Measurements from ENCODE around the gene AGO1. TPM values are rescaled to one million over a fixed set of nuclear protein-coding genes. Genes with fewer than 3 reads are reported as not detected.

Gene AGO1
- total RNA-seq, 2 experiments from 2014 or later: 15.2 to 16.3 TPM

DNA sequence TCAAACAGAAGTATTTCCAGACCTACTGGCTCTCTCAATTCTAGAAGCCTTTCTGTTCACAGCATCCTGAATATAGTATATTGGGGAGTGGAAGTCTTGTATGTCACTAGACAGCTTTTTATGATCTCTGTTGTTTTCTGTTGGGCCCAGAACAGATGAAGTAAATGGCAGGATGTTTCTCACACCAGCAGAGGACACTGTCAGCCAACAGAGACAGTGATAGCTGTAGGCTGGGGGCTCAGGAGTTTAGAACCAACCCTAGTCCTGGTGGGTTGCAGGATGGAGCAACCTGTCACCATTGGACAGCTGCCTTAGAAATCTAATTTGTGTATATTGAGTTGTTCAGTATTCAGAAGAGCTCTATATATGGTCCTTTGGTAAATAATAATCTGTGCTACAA is 16.9 kb downstream of the AGO1 start:
- no peaks in the 10 kb centered on the region for H3K27me3 Mint-ChIP-seq
- CTCF ChIA-PET: no interaction called here
- no peaks in the 10 kb centered on the region for H3K4me1 ChIP-seq (ENCODE audit: insufficient read depth, low read length)
- no peaks in the 10 kb centered on the region for H3K9me3 Mint-ChIP-seq
- TF ChIP-seq, protein P1, sequence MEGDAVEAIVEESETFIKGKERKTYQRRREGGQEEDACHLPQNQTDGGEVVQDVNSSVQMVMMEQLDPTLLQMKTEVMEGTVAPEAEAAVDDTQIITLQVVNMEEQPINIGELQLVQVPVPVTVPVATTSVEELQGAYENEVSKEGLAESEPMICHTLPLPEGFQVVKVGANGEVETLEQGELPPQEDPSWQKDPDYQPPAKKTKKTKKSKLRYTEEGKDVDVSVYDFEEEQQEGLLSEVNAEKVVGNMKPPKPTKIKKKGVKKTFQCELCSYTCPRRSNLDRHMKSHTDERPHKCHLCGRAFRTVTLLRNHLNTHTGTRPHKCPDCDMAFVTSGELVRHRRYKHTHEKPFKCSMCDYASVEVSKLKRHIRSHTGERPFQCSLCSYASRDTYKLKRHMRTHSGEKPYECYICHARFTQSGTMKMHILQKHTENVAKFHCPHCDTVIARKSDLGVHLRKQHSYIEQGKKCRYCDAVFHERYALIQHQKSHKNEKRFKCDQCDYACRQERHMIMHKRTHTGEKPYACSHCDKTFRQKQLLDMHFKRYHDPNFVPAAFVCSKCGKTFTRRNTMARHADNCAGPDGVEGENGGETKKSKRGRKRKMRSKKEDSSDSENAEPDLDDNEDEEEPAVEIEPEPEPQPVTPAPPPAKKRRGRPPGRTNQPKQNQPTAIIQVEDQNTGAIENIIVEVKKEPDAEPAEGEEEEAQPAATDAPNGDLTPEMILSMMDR (IDR thresholded peaks at IDR 0.05): no peak
- no peak overlapping the region for H3K4me3 Mint-ChIP-seq
- no peaks in the 10 kb centered on the region for H3K4me1 Mint-ChIP-seq (ENCODE audit: low read depth)
- no peaks in the 10 kb centered on the region for H3K9me3 ChIP-seq (ENCODE audit: control insufficient read depth in 1 of 2, insufficient read depth in 1 of 2, low read length in 2 of 2)
- no peak overlapping the region for H3K4me3 ChIP-seq (ENCODE audit: low read length)
- POLR2A ChIA-PET: no interaction called here
- no peak overlapping the region for H3K27ac Mint-ChIP-seq
- intact Hi-C loops (cut with DNase I, micrococcal nuclease): no loop called here
- H3K27me3 ChIP-seq (ENCODE audit: control insufficient read depth in 1 of 2, insufficient read depth in 2 of 2, low read length in 2 of 2): no peaks in the 10 kb centered on the region
- H3K36me3 Mint-ChIP-seq (ENCODE audit: low read depth): peaks cover 91% of the 10 kb centered on the region
- ATAC-seq (ENCODE audit: poor library complexity): no peak
- H3K27ac ChIP-seq (ENCODE audit: low read depth in 1 of 2, low read length in 2 of 2): no peak overlapping the region
- peaks cover 59% of the 10 kb centered on the region for H3K36me3 ChIP-seq (ENCODE audit: insufficient read depth, low read length)
- no peak for DNase-seq

DNA sequence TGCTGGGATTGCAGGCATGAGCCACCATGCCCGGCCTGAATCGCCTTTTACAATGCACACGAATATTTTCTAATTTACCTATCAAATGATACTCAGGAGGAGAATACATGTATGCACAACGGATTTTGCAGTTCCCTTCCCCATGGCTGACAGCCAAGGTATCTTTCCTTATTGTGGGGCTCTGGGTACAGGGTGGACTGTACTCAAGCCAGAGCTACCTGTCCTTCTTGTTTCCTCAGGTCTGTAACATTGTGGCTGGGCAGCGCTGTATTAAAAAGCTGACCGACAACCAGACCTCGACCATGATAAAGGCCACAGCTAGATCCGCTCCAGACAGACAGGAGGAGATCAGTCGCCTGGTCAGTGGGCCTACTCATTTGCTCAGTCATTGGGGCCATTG is 18.2 kb downstream of the AGO1 start:
- ChIA-PET CTCF (no interaction called here), POLR2A (no interaction called here)
- Histone ChIP-seq H3K9me3 (ENCODE audit: control insufficient read depth in 1 of 2, insufficient read depth in 1 of 2, low read length in 2 of 2) (no peaks in the 10 kb centered on the region), H3K4me1 (ENCODE audit: insufficient read depth, low read length) (no peaks in the 10 kb centered on the region), H3K27me3 (ENCODE audit: control insufficient read depth in 1 of 2, insufficient read depth in 2 of 2, low read length in 2 of 2) (no peaks in the 10 kb centered on the region), H3K4me3 (ENCODE audit: low read length) (no peak overlapping the region), H3K27ac (ENCODE audit: low read depth in 1 of 2, low read length in 2 of 2) (no peak overlapping the region), H3K36me3 (ENCODE audit: insufficient read depth, low read length) (peaks cover 52% of the 10 kb centered on the region)
- Mint-ChIP-seq H3K9me3 (no peaks in the 10 kb centered on the region), H3K36me3 (ENCODE audit: low read depth) (peaks cover 86% of the 10 kb centered on the region), H3K4me1 (ENCODE audit: low read depth) (no peaks in the 10 kb centered on the region), H3K4me3 (no peak overlapping the region), H3K27me3 (no peaks in the 10 kb centered on the region), H3K27ac (no peak overlapping the region)
- TF ChIP-seq, protein P1 (IDR thresholded peaks at IDR 0.05): no peak
- DNase-seq: no peak
- ATAC-seq (ENCODE audit: poor library complexity): no peak
- intact Hi-C loops (cut with DNase I, micrococcal nuclease): no loop called here

DNA sequence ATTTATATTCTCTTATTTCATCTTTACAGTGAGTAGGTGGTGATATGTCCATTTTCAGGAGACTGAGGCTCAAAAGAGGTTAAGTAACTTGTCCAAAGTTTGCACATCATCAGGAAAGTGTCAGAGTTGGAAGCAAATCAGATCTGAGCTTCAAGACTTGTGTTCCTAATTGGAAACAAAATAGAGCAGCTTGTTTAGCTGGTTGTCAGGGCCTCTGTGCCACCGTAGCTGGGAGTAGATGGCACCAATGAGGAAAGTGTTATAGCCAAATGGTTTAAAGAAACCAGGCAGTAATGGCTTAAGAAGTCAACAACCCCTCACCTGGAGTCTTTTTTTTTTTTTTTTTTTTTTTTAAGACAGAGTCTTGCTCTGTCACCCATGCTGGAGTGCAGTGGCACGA is 19.7 kb downstream of the AGO1 start:
- no peaks in the 10 kb centered on the region for H3K9me3 ChIP-seq (ENCODE audit: control insufficient read depth in 1 of 2, insufficient read depth in 1 of 2, low read length in 2 of 2)
- no peaks in the 10 kb centered on the region for H3K4me1 ChIP-seq (ENCODE audit: insufficient read depth, low read length)
- no peak overlapping the region for H3K4me3 Mint-ChIP-seq
- TF ChIP-seq, protein P1 (IDR thresholded peaks at IDR 0.05): no peak
- no peak for DNase-seq
- CTCF ChIA-PET: no interaction called here
- no peak overlapping the region for H3K4me3 ChIP-seq (ENCODE audit: low read length)
- H3K27ac Mint-ChIP-seq: no peak overlapping the region
- intact Hi-C loops (cut with DNase I, micrococcal nuclease): no loop called here
- no peak for ATAC-seq (ENCODE audit: poor library complexity)
- no peaks in the 10 kb centered on the region for H3K27me3 ChIP-seq (ENCODE audit: control insufficient read depth in 1 of 2, insufficient read depth in 2 of 2, low read length in 2 of 2)
- POLR2A ChIA-PET: no interaction called here
- H3K9me3 Mint-ChIP-seq: no peaks in the 10 kb centered on the region
- H3K27ac ChIP-seq (ENCODE audit: low read depth in 1 of 2, low read length in 2 of 2): no peak overlapping the region
- peaks cover 86% of the 10 kb centered on the region for H3K36me3 Mint-ChIP-seq (ENCODE audit: low read depth)
- H3K27me3 Mint-ChIP-seq: no peaks in the 10 kb centered on the region
- peaks cover 60% of the 10 kb centered on the region for H3K36me3 ChIP-seq (ENCODE audit: insufficient read depth, low read length)
- H3K4me1 Mint-ChIP-seq (ENCODE audit: low read depth): no peaks in the 10 kb centered on the region

All from CD4-positive, alpha-beta T cell (primary cell).